ENCODE data around the gene ETS1. TPM values are rescaled to one million over a fixed set of nuclear protein-coding genes. Genes with fewer than 3 reads are reported as not detected.

The ETS1 gene
- total RNA-seq, 1 experiment from 2014 or later, result 3.7 TPM

GRCh38 chr11:128432926-128433325 is 154.4 kb downstream of the ETS1 start:
- ChIA-PET CTCF (no interaction called here), POLR2A (ENCODE audit: low non-redundant PET) (no interaction called here)
- H3K9me3 ChIP-seq (ENCODE audit: low read depth, low read length, poor library complexity, severe bottlenecking), result no peaks in the 10 kb centered on the region
- intact Hi-C loops (cut with micrococcal nuclease; ENCODE audit: unreplicated experiment), result no loop called here
- peaks cover 24% of the 10 kb centered on the region for H3K27me3 ChIP-seq (replicated peaks; ENCODE audit: insufficient read depth, low read depth, low read length, poor library complexity)
- H3K4me1 ChIP-seq (ENCODE audit: insufficient read depth, low read length, poor library complexity, severe bottlenecking), result no peaks in the 10 kb centered on the region
- TF ChIP-seq CTCF (conservative IDR thresholded peaks at IDR 0.05; ENCODE audit: low read depth, low read length) (no peak), EZH2 (IDR thresholded peaks at IDR 0.05; ENCODE audit: borderline replicate concordance, low read depth, low read length, poor library complexity, severe bottlenecking) (no peak)
- no peak for DNase-seq (ENCODE audit: low spot score)
- H3K4me3 ChIP-seq (ENCODE audit: low read depth, low read length, poor library complexity, severe bottlenecking), result no peak overlapping the region
- no TSS peak for BruUV-seq (replicated peaks)
- H3K27ac ChIP-seq (ENCODE audit: low read depth, low read length, poor library complexity, severe bottlenecking), result no peak overlapping the region
- H3K36me3 ChIP-seq (ENCODE audit: insufficient read depth, low read length, poor library complexity, severe bottlenecking), result no peaks in the 10 kb centered on the region

GRCh38 chr11:128431931-128432330 is 155.4 kb downstream of the ETS1 start:
- TF ChIP-seq EZH2 (IDR thresholded peaks at IDR 0.05; ENCODE audit: borderline replicate concordance, low read depth, low read length, poor library complexity, severe bottlenecking), result no peak
- no peak for TF ChIP-seq CTCF (conservative IDR thresholded peaks at IDR 0.05; ENCODE audit: low read depth, low read length)
- peaks cover 20% of the 10 kb centered on the region for H3K27me3 ChIP-seq (replicated peaks; ENCODE audit: insufficient read depth, low read depth, low read length, poor library complexity)
- CTCF ChIA-PET, result no interaction called here
- no TSS peak for BruUV-seq (replicated peaks)
- H3K9me3 ChIP-seq (ENCODE audit: low read depth, low read length, poor library complexity, severe bottlenecking), result no peaks in the 10 kb centered on the region
- no peaks in the 10 kb centered on the region for H3K36me3 ChIP-seq (ENCODE audit: insufficient read depth, low read length, poor library complexity, severe bottlenecking)
- no peak for DNase-seq (ENCODE audit: low spot score)
- no peak overlapping the region for H3K4me3 ChIP-seq (ENCODE audit: low read depth, low read length, poor library complexity, severe bottlenecking)
- intact Hi-C loops (cut with micrococcal nuclease; ENCODE audit: unreplicated experiment), result no loop called here
- H3K27ac ChIP-seq (ENCODE audit: low read depth, low read length, poor library complexity, severe bottlenecking), result no peak overlapping the region
- POLR2A ChIA-PET (ENCODE audit: low non-redundant PET), result no interaction called here
- no peaks in the 10 kb centered on the region for H3K4me1 ChIP-seq (ENCODE audit: insufficient read depth, low read length, poor library complexity, severe bottlenecking)

DNA sequence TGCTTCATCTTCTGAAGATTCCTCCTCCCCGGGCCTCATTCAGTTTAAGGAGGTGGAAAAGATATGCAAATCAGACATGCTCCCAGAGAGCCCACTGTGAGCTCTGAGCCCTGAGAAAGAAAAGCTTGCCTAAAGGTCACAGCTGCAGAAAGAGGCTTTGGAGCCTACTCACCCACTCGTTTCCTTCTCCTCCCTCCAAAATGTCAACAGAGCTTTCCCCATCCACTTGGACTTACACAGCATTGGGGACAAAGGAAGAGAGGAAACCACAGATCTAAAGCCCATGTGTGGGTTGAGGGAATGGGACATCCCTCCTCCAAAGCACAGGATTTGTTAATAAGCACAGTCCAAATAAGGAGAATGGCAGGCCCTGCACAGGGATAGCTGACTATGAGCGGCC is 158.4 kb downstream of the ETS1 start:
- intact Hi-C loops (cut with micrococcal nuclease; ENCODE audit: unreplicated experiment), result no loop called here
- Histone ChIP-seq H3K9me3 (ENCODE audit: low read depth, low read length, poor library complexity, severe bottlenecking) (no peaks in the 10 kb centered on the region), H3K36me3 (ENCODE audit: insufficient read depth, low read length, poor library complexity, severe bottlenecking) (no peaks in the 10 kb centered on the region), H3K27ac (ENCODE audit: low read depth, low read length, poor library complexity, severe bottlenecking) (no peak overlapping the region), H3K27me3 (replicated peaks; ENCODE audit: insufficient read depth, low read depth, low read length, poor library complexity) (peaks cover 7% of the 10 kb centered on the region), H3K4me1 (ENCODE audit: insufficient read depth, low read length, poor library complexity, severe bottlenecking) (no peaks in the 10 kb centered on the region), H3K4me3 (ENCODE audit: low read depth, low read length, poor library complexity, severe bottlenecking) (no peak overlapping the region)
- ChIA-PET POLR2A (ENCODE audit: low non-redundant PET) (no interaction called here), CTCF (no interaction called here)
- no peak for DNase-seq (ENCODE audit: low spot score)
- TF ChIP-seq CTCF (conservative IDR thresholded peaks at IDR 0.05; ENCODE audit: low read depth, low read length) (no peak), EZH2 (IDR thresholded peaks at IDR 0.05; ENCODE audit: borderline replicate concordance, low read depth, low read length, poor library complexity, severe bottlenecking) (no peak)
- BruUV-seq (replicated peaks), result no TSS peak

Measured in A673 (cell line).